ENCODE results near the gene NAA40. TPM values are rescaled to one million over a fixed set of nuclear protein-coding genes. Genes with fewer than 3 reads are reported as not detected.
A peak's percentile ranks its signal among the peaks of the same experiment; 100 is the strongest.

NAA40 gene
- total and polyA plus RNA-seq, 2 of the 13 experiments (the other 11 are each of a cell fraction or from before 2014, with no cell fraction given) = 11.1 to 17.9 TPM

DNA sequence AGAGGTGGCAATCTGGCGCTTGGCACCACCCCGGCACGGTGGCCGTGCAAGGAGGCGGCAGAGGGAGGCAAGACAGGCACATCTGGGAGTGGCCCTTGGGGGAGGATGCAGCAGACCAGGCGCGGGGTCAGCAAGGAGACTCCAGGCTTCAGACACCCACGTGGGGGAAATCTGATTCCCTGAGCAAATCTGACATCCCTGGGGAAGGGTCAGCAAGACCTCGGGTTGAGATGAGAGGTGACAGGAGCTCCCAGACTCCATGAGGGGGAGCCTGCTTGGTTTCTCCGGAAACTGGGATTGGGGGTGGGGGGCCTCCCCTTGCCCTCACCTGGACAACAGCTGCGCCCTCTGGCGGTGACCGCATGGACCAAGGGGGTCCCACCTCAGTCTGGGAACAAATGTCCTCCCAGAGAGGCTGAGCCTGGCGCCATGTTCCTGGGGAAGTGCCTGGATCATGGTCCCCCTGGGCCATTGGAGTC is 17.8 kb upstream of the NAA40 start (continued):
- TF ChIP-seq, protein P1, sequence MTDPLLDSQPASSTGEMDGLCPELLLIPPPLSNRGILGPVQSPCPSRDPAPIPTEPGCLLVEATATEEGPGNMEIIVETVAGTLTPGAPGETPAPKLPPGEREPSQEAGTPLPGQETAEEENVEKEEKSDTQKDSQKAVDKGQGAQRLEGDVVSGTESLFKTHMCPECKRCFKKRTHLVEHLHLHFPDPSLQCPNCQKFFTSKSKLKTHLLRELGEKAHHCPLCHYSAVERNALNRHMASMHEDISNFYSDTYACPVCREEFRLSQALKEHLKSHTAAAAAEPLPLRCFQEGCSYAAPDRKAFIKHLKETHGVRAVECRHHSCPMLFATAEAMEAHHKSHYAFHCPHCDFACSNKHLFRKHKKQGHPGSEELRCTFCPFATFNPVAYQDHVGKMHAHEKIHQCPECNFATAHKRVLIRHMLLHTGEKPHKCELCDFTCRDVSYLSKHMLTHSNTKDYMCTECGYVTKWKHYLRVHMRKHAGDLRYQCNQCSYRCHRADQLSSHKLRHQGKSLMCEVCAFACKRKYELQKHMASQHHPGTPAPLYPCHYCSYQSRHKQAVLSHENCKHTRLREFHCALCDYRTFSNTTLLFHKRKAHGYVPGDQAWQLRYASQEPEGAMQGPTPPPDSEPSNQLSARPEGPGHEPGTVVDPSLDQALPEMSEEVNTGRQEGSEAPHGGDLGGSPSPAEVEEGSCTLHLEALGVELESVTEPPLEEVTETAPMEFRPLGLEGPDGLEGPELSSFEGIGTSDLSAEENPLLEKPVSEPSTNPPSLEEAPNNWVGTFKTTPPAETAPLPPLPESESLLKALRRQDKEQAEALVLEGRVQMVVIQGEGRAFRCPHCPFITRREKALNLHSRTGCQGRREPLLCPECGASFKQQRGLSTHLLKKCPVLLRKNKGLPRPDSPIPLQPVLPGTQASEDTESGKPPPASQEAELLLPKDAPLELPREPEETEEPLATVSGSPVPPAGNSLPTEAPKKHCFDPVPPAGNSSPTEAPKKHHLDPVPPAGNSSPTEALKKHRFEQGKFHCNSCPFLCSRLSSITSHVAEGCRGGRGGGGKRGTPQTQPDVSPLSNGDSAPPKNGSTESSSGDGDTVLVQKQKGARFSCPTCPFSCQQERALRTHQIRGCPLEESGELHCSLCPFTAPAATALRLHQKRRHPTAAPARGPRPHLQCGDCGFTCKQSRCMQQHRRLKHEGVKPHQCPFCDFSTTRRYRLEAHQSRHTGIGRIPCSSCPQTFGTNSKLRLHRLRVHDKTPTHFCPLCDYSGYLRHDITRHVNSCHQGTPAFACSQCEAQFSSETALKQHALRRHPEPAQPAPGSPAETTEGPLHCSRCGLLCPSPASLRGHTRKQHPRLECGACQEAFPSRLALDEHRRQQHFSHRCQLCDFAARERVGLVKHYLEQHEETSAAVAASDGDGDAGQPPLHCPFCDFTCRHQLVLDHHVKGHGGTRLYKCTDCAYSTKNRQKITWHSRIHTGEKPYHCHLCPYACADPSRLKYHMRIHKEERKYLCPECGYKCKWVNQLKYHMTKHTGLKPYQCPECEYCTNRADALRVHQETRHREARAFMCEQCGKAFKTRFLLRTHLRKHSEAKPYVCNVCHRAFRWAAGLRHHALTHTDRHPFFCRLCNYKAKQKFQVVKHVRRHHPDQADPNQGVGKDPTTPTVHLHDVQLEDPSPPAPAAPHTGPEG (CRISPR knock-in tag; IDR thresholded peaks at IDR 0.05) = no peak
- TF ChIP-seq ZNF331 (CRISPR knock-in tag; IDR thresholded peaks at IDR 0.05) (0 out of 2 replicates have a peak, but pooled peaks have one; percentile 31), ZFP41 (CRISPR knock-in tag; IDR thresholded peaks at IDR 0.05; ENCODE audit: borderline replicate concordance) (no peak), GATA4 (IDR thresholded peaks at IDR 0.05; ENCODE audit: borderline replicate concordance, low read depth) (no peak), TEAD3 (CRISPR knock-in tag; optimal IDR thresholded peaks at IDR 0.05; ENCODE audit: borderline replicate concordance) (peak; percentile 20), ZNF274 (CRISPR knock-in tag; IDR thresholded peaks at IDR 0.05) (peak; percentile 55; the same call in 1 of the 2 replicates), DMAP1 (CRISPR knock-in tag; IDR thresholded peaks at IDR 0.05) (peak; percentile 31; the same call in 1 of the 2 replicates), ZNF614 (CRISPR knock-in tag; IDR thresholded peaks at IDR 0.05; ENCODE audit: borderline replicate concordance) (0 out of 2 replicates have a peak, but pooled peaks have one; percentile 62), SAP130 (CRISPR knock-in tag; IDR thresholded peaks at IDR 0.05; ENCODE audit: low read depth) (peak; percentile 49), ZNF841 (CRISPR knock-in tag; IDR thresholded peaks at IDR 0.05; ENCODE audit: borderline replicate concordance) (no peak), ZNF20 (CRISPR knock-in tag; IDR thresholded peaks at IDR 0.05) (no peak), TAF1 (CRISPR knock-in tag; IDR thresholded peaks at IDR 0.05) (peak; percentile 7; the same call in 1 of the 2 replicates), GFI1 (CRISPR knock-in tag; IDR thresholded peaks at IDR 0.05; ENCODE audit: borderline replicate concordance) (no peak), GATAD2A (CRISPR knock-in tag; IDR thresholded peaks at IDR 0.05) (peak; percentile 59), ZNF644 (CRISPR knock-in tag; IDR thresholded peaks at IDR 0.05; ENCODE audit: low read depth) (peak; percentile 62), ZNF768 (CRISPR knock-in tag; IDR thresholded peaks at IDR 0.05) (0 out of 2 replicates have a peak, but pooled peaks have one; percentile 18), KDM2A (CRISPR knock-in tag; IDR thresholded peaks at IDR 0.05; ENCODE audit: borderline replicate concordance, low read depth) (peak; percentile 43; the same call in 1 of the 2 replicates), ZSCAN29 (CRISPR knock-in tag; conservative IDR thresholded peaks at IDR 0.05) (peak; percentile 98), CEBPG (CRISPR knock-in tag; IDR thresholded peaks at IDR 0.05) (0 out of 2 replicates have a peak, but pooled peaks have one; percentile 7), RXRB (CRISPR knock-in tag; IDR thresholded peaks at IDR 0.05; ENCODE audit: borderline replicate concordance) (0 out of 2 replicates have a peak, but pooled peaks have one; percentile 35)
- TF ChIP-seq, protein P2, sequence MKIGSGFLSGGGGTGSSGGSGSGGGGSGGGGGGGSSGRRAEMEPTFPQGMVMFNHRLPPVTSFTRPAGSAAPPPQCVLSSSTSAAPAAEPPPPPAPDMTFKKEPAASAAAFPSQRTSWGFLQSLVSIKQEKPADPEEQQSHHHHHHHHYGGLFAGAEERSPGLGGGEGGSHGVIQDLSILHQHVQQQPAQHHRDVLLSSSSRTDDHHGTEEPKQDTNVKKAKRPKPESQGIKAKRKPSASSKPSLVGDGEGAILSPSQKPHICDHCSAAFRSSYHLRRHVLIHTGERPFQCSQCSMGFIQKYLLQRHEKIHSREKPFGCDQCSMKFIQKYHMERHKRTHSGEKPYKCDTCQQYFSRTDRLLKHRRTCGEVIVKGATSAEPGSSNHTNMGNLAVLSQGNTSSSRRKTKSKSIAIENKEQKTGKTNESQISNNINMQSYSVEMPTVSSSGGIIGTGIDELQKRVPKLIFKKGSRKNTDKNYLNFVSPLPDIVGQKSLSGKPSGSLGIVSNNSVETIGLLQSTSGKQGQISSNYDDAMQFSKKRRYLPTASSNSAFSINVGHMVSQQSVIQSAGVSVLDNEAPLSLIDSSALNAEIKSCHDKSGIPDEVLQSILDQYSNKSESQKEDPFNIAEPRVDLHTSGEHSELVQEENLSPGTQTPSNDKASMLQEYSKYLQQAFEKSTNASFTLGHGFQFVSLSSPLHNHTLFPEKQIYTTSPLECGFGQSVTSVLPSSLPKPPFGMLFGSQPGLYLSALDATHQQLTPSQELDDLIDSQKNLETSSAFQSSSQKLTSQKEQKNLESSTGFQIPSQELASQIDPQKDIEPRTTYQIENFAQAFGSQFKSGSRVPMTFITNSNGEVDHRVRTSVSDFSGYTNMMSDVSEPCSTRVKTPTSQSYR (CRISPR knock-in tag; IDR thresholded peaks at IDR 0.05; ENCODE audit: borderline replicate concordance) = peak; percentile 48; the same call in 1 of the 2 replicates
